Measurements from ENCODE around the gene TYRP1.

TYRP1 gene

DNA sequence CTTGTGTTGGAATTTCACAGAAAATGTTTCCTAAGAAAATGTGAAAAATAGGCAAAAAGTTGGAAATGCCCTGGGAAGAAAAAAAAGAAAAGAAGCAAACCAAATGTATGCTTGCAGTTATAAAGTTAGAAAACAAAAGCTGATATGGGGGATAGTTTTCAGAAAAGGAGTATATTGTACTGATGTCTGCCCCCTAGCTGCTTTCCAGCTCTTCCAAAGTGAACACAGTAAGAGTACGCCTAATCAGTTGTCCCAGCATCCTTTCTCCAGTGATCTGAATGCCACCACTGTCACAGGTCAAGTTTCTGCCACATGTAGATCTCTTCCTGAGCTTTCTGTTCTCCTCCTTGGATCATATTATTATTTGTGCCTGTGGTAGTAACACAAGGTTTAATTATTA lies 5.8 kb downstream of the TYRP1 start:
- Histone ChIP-seq H3K9me3 (no peaks in the 10 kb centered on the region), H3K36me3 (no peaks in the 10 kb centered on the region), H3K4me1 (peaks cover 28% of the 10 kb centered on the region), H3K27me3 (no peaks in the 10 kb centered on the region), H3K4me3 (ENCODE audit: low read depth, low read length) (no peak overlapping the region)
- no peak for DNase-seq
- TF ChIP-seq, protein P1, sequence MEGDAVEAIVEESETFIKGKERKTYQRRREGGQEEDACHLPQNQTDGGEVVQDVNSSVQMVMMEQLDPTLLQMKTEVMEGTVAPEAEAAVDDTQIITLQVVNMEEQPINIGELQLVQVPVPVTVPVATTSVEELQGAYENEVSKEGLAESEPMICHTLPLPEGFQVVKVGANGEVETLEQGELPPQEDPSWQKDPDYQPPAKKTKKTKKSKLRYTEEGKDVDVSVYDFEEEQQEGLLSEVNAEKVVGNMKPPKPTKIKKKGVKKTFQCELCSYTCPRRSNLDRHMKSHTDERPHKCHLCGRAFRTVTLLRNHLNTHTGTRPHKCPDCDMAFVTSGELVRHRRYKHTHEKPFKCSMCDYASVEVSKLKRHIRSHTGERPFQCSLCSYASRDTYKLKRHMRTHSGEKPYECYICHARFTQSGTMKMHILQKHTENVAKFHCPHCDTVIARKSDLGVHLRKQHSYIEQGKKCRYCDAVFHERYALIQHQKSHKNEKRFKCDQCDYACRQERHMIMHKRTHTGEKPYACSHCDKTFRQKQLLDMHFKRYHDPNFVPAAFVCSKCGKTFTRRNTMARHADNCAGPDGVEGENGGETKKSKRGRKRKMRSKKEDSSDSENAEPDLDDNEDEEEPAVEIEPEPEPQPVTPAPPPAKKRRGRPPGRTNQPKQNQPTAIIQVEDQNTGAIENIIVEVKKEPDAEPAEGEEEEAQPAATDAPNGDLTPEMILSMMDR (IDR thresholded peaks at IDR 0.05; ENCODE audit: low read depth, low read length): peak; percentile 61

GRCh38 chr9:12699529-12699928 lies 6.3 kb downstream of the TYRP1 start:
- Histone ChIP-seq H3K36me3 (no peaks in the 10 kb centered on the region), H3K4me3 (ENCODE audit: low read depth, low read length) (no peak overlapping the region), H3K27me3 (no peaks in the 10 kb centered on the region), H3K9me3 (no peaks in the 10 kb centered on the region), H3K4me1 (peaks cover 28% of the 10 kb centered on the region)
- TF ChIP-seq, protein P1 (IDR thresholded peaks at IDR 0.05; ENCODE audit: low read depth, low read length): peak; percentile 54
- DNase-seq: no peak

- no peak for DNase-seq
- Histone ChIP-seq H3K36me3 (no peaks in the 10 kb centered on the region), H3K27me3 (no peaks in the 10 kb centered on the region), H3K4me3 (ENCODE audit: low read depth, low read length) (no peak overlapping the region), H3K4me1 (peaks cover 24% of the 10 kb centered on the region), H3K9me3 (no peaks in the 10 kb centered on the region)
- TF ChIP-seq, protein P1 (IDR thresholded peaks at IDR 0.05; ENCODE audit: low read depth, low read length): no peak
Observed at GRCh38 chr9:12701126-12701525, 7.9 kb downstream of the TYRP1 start.

DNA sequence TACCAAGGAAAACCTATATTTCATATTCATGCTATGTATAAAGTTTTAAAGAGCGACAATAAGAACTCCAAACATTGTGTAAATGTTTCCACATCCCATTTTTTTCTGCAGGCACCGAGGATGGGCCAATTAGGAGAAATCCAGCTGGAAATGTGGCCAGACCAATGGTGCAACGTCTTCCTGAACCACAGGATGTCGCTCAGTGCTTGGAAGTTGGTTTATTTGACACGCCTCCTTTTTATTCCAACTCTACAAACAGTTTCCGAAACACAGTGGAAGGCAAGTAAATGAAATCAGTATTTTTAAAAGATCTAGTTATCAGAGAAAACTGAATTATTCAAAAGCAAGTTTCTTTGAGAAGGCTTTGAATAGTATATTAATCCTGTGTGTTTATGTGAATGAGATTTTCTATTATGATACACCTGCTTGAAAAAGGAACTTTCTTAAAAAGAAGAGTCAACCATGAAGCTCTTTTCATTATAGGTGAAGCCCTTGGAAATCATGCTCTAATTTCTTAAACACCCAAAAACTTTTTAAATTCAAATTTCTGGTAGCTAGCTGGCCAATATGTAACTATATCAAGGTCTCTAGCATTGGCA lies 9.1 kb downstream of the TYRP1 start:
- Histone ChIP-seq H3K4me3 (ENCODE audit: low read depth, low read length) (no peak overlapping the region), H3K36me3 (no peaks in the 10 kb centered on the region), H3K9me3 (no peaks in the 10 kb centered on the region), H3K4me1 (peaks cover 18% of the 10 kb centered on the region), H3K27me3 (no peaks in the 10 kb centered on the region)
- DNase-seq: peak; percentile 67
- TF ChIP-seq, protein P1 (IDR thresholded peaks at IDR 0.05; ENCODE audit: low read depth, low read length): peak; percentile 90

GRCh38 chr9:12703996-12704395 lies 10.8 kb downstream of the TYRP1 start:
- H3K4me1 ChIP-seq: peaks cover 5% of the 10 kb centered on the region; the same call in 1 of the 2 replicates
- H3K4me3 ChIP-seq (ENCODE audit: low read depth, low read length): no peak overlapping the region
- H3K36me3 ChIP-seq: no peaks in the 10 kb centered on the region
- TF ChIP-seq, protein P1 (IDR thresholded peaks at IDR 0.05; ENCODE audit: low read depth, low read length): no peak
- DNase-seq: no peak
- H3K27me3 ChIP-seq: no peaks in the 10 kb centered on the region
- H3K9me3 ChIP-seq: no peaks in the 10 kb centered on the region

GRCh38 chr9:12705738-12706391 lies 12.7 kb downstream of the TYRP1 start:
- H3K9me3 ChIP-seq: no peaks in the 10 kb centered on the region
- no peaks in the 10 kb centered on the region for H3K27me3 ChIP-seq
- H3K36me3 ChIP-seq: no peaks in the 10 kb centered on the region
- peaks cover 14% of the 10 kb centered on the region for H3K4me1 ChIP-seq
- no peak for DNase-seq
- TF ChIP-seq, protein P1 (IDR thresholded peaks at IDR 0.05; ENCODE audit: low read depth, low read length): no peak
- H3K4me3 ChIP-seq (ENCODE audit: low read depth, low read length): no peak overlapping the region
